Liver (tissue), 3 donors: ENCODE data around the gene CPNE4.

Experiments
- SP1 ChIP-seq: IDR thresholded peaks from 2 replicates; pipeline ENCODE4 v1.6.1; 2018; ENCODE audit warnings: antibody characterized with exemption, mild to moderate bottlenecking
- TF ChIP-seq, protein P1 (sequence below): fragments of 150-350 bp; IDR thresholded peaks from 2 replicates; pipeline ENCODE4 v1.5.1; 2017; ENCODE audit warnings: improper control_type of control experiment, low read depth, low read length; ENCODE audit not compliant: missing input control
- donor health status: healthy.
- donor health status: healthy.

DNA sequence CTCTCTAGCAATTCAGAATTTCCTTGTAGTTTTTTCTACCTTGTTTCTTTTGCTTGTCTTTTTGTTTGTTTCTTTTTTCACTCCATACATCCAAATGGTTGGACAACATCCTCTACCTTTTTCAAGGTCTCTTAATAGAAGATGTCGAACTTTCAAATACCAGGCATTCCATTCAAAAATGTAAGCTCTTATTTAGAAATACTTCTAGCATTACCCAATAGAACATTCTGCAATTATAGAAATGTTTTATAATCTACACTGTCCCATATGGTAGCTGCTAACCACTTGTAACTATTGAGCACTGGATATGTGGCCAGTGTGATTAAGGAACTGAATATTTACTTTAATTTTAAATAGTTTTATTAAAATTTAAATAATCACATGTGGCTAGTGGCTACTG is 335.8 kb downstream of the CPNE4 start:
- TF ChIP-seq, protein P1, sequence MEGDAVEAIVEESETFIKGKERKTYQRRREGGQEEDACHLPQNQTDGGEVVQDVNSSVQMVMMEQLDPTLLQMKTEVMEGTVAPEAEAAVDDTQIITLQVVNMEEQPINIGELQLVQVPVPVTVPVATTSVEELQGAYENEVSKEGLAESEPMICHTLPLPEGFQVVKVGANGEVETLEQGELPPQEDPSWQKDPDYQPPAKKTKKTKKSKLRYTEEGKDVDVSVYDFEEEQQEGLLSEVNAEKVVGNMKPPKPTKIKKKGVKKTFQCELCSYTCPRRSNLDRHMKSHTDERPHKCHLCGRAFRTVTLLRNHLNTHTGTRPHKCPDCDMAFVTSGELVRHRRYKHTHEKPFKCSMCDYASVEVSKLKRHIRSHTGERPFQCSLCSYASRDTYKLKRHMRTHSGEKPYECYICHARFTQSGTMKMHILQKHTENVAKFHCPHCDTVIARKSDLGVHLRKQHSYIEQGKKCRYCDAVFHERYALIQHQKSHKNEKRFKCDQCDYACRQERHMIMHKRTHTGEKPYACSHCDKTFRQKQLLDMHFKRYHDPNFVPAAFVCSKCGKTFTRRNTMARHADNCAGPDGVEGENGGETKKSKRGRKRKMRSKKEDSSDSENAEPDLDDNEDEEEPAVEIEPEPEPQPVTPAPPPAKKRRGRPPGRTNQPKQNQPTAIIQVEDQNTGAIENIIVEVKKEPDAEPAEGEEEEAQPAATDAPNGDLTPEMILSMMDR: no peak
- TF ChIP-seq SP1: no peak
